ENCODE measurements around the gene NTHL1. TPM values are rescaled to one million over a fixed set of nuclear protein-coding genes. Genes with fewer than 3 reads are reported as not detected.

The NTHL1 gene
- total and polyA plus RNA-seq, 2 of the 8 experiments (the other 6 are each of a cell fraction or from before 2014, with no cell fraction given), result 70.9 to 150 TPM

- TF ChIP-seq PHF8 (conservative IDR thresholded peaks at IDR 0.05; ENCODE audit: low read depth, low read length), result no peak
- no peak for TF ChIP-seq CTBP2 (IDR thresholded peaks at IDR 0.05; ENCODE audit: borderline replicate concordance, insufficient read depth, insufficient read length, low read length)
- no peak for TF ChIP-seq GABPA (IDR thresholded peaks at IDR 0.05; ENCODE audit: borderline replicate concordance, insufficient read depth, low read length)
- no peak for TF ChIP-seq CHD1 (IDR thresholded peaks at IDR 0.05; ENCODE audit: low read depth, low read length)
- no peak for TF ChIP-seq ATF2 (IDR thresholded peaks at IDR 0.05; ENCODE audit: low read length)
These were observed 42.8 kb upstream of the NTHL1 start (continued) for GRCh38 chr16:2090481-2090776.

All from H1 (cell line).